ENCODE results near the gene GZMB. TPM values are rescaled to one million over a fixed set of nuclear protein-coding genes. Genes with fewer than 3 reads are reported as not detected.

GZMB gene
- total and polyA plus RNA-seq, 12 donors: 0.35 to 19.2 (median 0.96) TPM; not detected in 1

GRCh38 chr14:24639270-24639669 lies 5.3 kb upstream of the GZMB start:
- Histone ChIP-seq H3K27me3 (peaks cover 0 to 2% (median 0%) of the 10 kb centered on the region in 7 donors), H3K27ac (no peak overlapping the region), H3K9me3 (peaks cover 0 to 3% (median 0%) of the 10 kb centered on the region in 11 donors), H3K36me3 (no peaks in the 10 kb centered on the region), H3K4me1 (no peaks in the 10 kb centered on the region), H3K4me3 (no peak overlapping the region)
- TF ChIP-seq CTCF (IDR thresholded peaks at IDR 0.05): no peak
- ATAC-seq (no peak), DNase-seq (no peak)
- 88 to 90% methylated on average over 3 of the region's 3 CpGs for WGBS, 2 donors
- intact Hi-C loops (cut with DNase I): no loop called here

GRCh38 chr14:24633353-24633752 lies 637 bp downstream of the GZMB start:
- H3K4me3 ChIP-seq: peak overlapping the region in 1 of 10 donors; percentile 32
- H3K36me3 ChIP-seq: no peaks in the 10 kb centered on the region
- no peak for DNase-seq
- no peak for TF ChIP-seq CTCF (IDR thresholded peaks at IDR 0.05)
- intact Hi-C loops (cut with DNase I): no loop called here
- H3K27ac ChIP-seq: peak overlapping the region in 1 of 10 donors; percentile 66
- WGBS, 2 donors: 85 to 90% methylated on average over 1 of the region's 1 CpG
- no peaks in the 10 kb centered on the region for H3K9me3 ChIP-seq
- H3K27me3 ChIP-seq: peaks cover 0 to 3% (median 0%) of the 10 kb centered on the region in 7 donors
- no peaks in the 10 kb centered on the region for H3K4me1 ChIP-seq
- ATAC-seq: no peak

- no peak for ATAC-seq
- intact Hi-C loops (cut with DNase I): no loop called here
- TF ChIP-seq CTCF (IDR thresholded peaks at IDR 0.05): no peak
- Histone ChIP-seq H3K9me3 (no peaks in the 10 kb centered on the region), H3K27ac (peak overlapping the region in 1 of 10 donors; percentile 66), H3K4me1 (no peaks in the 10 kb centered on the region), H3K36me3 (no peaks in the 10 kb centered on the region), H3K27me3 (peaks cover 0 to 3% (median 0%) of the 10 kb centered on the region in 7 donors), H3K4me3 (peak overlapping the region in 1 of 10 donors; percentile 32)
- WGBS, 2 donors: 49 to 52% methylated on average over 6 of the region's 6 CpGs
- no peak for DNase-seq
Observed at GRCh38 chr14:24632761-24633160, 1.2 kb downstream of the GZMB start.

- H3K27me3 ChIP-seq: peaks cover 0 to 3% (median 0%) of the 10 kb centered on the region in 7 donors
- no peak for TF ChIP-seq CTCF (IDR thresholded peaks at IDR 0.05)
Observed at GRCh38 chr14:24632336-24632735, 1.7 kb downstream of the GZMB start.

More at GRCh38 chr14:24632336-24632735, 1.7 kb downstream of the GZMB start:
- 64 to 69% methylated on average over 4 of the region's 4 CpGs for WGBS, 2 donors
- Histone ChIP-seq H3K4me3 (peak overlapping the region in 1 of 10 donors; percentile 32), H3K9me3 (no peaks in the 10 kb centered on the region), H3K27ac (peak overlapping the region in 1 of 10 donors; percentile 66), H3K4me1 (no peaks in the 10 kb centered on the region), H3K36me3 (no peaks in the 10 kb centered on the region)
- DNase-seq: no peak
- no peak for ATAC-seq
- intact Hi-C loops (cut with DNase I): no loop called here
